Activated naive CD4-positive, alpha-beta T cell treated with anti-CD3 and anti-CD28 coated beads, Interleukin-2, amount 50 U/mL, for 72 hours (primary cell): Measurements from ENCODE around the gene TMEM161B. TPM values are rescaled to one million over a fixed set of nuclear protein-coding genes. Genes with fewer than 3 reads are reported as not detected.
A peak's percentile ranks its signal among the peaks of the same experiment; 100 is the strongest.
"Not testable (repeated sequence)": the region's sequence is repeated elsewhere in the genome, so short reads cannot be mapped to it uniquely, and the experiment has no call there.

Experiments used
- ATAC-seq, 2 donors: fragments of 150-1000 bp; cut with Tn5 transposase; 2 replicates each; pipeline ENCODE4 v1.10.0; 2021; ENCODE audit warnings: mild to moderate bottlenecking in 2 of 2, moderate library complexity in 2 of 2
- DNase-seq, 2 donors: peaks; one replicate each; pipeline ENCODE4 v3.0.0; 2021 to 2022; ENCODE audit warnings: low spot score in 2 of 2
- H3K27ac Mint-ChIP-seq, 2 donors: one replicate each; pipeline ENCODE4 v1.8.0; 2022; ENCODE audit warnings: mild to moderate bottlenecking in 2 of 2, mixed read lengths in 2 of 2
- H3K36me3 Mint-ChIP-seq, 2 donors: one replicate each; pipeline ENCODE4 v1.8.0; 2022; ENCODE audit warnings: mixed read lengths in 2 of 2
- H3K9me3 Mint-ChIP-seq, 2 donors: one replicate each; pipeline ENCODE4 v1.8.0; 2022; ENCODE audit warnings: mixed read lengths in 2 of 2
- total RNA-seq, 2 donors: library from RNA; stranded (reverse); gene quantifications; one replicate each; pipeline ENCODE4 v1.2.3, GENCODE V29; 2022

The TMEM161B gene
- total RNA-seq, 2 donors from 2014 or later: 25.5 to 30.9 TPM

DNA sequence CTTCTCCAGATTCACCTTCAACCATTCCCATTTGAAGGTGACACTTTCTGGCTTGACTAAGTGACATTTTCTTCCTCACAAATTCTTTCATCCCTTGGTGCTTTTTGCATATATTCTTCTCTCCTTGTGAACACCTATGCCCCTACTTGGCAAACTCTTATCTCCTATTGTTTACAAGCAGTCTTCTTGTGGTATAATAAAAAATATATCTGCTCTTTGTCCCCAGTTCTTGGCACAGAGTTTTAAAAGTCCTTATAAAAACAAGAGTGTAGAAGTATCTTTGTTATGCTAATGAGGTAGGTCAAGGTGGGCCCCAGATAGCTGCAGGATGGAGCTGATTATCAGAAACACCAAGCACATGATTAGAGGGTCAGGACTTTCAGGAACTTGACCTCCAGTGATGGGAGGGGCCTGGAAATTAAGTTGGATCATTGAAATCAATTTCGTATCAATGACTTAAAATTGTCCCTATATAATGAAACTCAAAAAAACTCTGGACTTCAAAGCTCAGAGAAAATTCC, 38.0 kb downstream of the TMEM161B start:
- ATAC-seq (no peak), DNase-seq (no peak)
- Mint-ChIP-seq H3K9me3 (no peaks in the 10 kb centered on the region), H3K27ac (peak overlapping the region in 1 of 2 donors; percentile 44), H3K36me3 (peaks cover 18% of the 10 kb centered on the region in 2 donors)

DNA sequence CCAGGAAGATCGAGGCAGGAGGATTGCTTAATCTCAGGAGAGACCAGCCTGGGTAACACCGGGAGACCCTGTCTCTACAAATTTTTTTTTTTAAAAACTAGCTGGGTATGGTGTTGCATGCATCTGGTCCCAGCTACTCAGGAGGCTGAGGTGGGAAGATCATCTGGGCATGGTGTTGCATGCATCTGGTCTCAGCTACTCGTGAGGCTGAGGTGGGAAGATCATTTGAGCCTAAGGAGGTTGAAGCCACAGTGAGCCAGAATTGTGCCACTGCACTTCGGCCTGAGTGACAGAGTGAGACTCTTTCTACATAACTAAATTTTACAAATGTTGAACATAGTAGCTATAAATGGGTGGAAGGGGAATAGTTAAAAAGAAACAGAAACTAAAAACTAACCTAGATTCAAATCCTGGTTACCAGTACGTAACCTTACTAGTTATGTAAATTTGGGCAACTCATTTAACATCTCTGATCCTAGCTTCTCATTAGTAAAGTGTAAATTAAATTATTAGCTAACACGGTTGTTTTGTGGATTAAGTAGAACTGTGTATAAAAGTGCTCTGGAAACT, 41.7 kb downstream of the TMEM161B start:
- Mint-ChIP-seq H3K36me3 (peaks cover 1 to 5% of the 10 kb centered on the region in 2 donors), H3K27ac (no peak overlapping the region), H3K9me3 (no peaks in the 10 kb centered on the region)
- no peak for ATAC-seq
- no peak for DNase-seq

DNA sequence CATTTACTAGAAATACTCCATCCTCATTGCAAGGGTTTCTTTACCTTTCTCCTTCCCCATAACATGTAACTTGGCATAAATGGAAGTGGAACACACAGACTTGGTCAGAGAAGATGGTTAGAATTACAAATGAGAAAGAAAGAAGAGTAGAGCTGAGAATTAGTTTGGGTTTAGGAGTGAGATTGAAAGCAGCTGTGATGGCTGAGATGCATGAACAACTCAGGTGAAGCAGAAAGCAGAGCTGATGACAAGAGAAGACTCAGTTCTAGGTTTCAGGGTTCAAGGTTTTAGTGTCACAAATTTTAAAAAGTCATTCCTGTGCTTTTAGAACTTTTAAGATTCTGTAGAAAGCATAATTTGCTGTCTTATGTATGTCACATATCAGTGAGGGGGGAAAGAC, 54.0 kb downstream of the TMEM161B start:
- Mint-ChIP-seq H3K36me3 (peaks cover 31 to 34% of the 10 kb centered on the region in 2 donors), H3K27ac (peak overlapping the region in 1 of 2 donors; percentile 5), H3K9me3 (no peaks in the 10 kb centered on the region)
- DNase-seq: no peak
- ATAC-seq: no peak

DNA sequence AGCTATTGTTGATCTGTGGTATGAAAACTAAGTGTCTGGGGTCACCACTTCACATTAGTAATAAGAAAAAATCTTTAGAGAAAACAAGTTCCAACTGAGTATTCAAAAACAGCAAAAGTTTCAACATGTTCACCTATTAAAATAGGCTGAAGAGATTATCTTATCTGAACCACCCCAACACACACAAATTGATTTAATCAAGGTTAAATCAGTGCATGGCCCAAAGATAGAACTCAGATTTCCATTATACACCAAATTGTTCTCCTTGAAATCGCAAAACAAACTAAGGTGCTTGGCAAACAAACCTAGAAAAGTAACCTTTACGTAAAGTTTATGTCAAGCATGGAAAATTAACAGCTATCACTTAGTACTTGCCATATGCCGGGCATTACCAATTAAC, 61.1 kb downstream of the TMEM161B start:
- Mint-ChIP-seq H3K27ac (no peak overlapping the region), H3K9me3 (no peaks in the 10 kb centered on the region), H3K36me3 (peaks cover 0 to 32% of the 10 kb centered on the region in 2 donors)
- ATAC-seq: no peak
- DNase-seq: no peak

DNA sequence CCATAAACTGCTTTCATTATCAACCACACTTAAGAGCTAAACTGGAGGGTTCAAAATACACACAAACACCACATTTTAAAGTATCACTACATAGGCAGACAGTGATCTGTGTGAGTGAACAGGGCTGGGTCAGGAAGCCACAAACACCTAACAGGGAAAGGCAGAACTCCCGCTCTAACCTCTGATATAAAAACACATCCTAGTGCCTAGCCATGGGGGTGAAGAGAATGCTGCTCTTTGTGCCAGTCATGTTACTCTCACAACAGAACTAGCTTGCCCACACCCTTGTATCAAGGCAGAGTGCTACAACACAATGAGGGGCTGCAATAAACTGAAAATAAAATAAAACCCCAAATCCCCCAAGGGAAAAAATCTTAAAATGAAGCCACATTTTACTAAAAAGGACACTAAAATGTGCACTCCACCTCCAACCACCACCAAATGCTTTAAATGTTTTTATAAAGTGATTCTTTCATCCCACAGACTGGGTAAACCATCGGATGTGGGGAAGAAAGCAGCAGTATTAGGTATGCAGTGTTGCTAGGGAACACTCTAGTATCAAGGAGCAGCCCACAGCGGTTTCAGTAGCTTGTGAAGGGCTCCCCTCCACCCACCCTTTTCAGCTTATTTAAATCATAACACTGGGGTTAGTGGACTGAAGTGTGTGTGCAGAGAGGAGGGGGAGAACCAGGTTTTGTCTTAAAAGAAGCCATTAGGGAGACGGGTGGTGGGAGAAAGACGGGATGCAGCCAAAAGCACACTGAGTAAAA, 64.5 kb downstream of the TMEM161B start:
- peaks cover 22 to 32% of the 10 kb centered on the region in 2 donors for H3K36me3 Mint-ChIP-seq

DNA sequence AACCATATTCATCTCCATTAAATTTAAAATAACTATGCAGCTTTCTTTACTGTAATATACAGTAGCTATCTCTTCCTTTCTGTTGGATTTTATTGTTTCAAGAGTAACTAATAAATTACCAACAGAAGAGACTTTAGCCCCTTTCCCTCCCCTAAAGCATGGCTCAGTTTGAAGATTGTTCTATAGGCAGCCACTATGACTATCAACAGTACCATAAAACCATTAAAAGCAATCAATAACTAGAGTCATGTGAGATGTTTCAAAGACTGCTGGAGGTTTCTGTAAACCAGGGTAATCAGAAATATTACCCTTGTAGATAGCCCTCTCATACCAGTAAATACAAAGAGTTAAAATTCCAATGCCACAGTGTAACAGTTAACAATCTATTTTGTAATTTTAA, 73.0 kb downstream of the TMEM161B start:
- Mint-ChIP-seq H3K36me3 (peaks cover 32 to 45% of the 10 kb centered on the region in 2 donors), H3K27ac (no peak overlapping the region)

More for the DNA sequence above, 64.5 kb downstream of the TMEM161B start:
- H3K9me3 Mint-ChIP-seq: no peaks in the 10 kb centered on the region
- ATAC-seq (peak; percentile 94 to 95), DNase-seq (no peak)
- peak overlapping the region; percentile 38 to 75 for H3K27ac Mint-ChIP-seq

DNA sequence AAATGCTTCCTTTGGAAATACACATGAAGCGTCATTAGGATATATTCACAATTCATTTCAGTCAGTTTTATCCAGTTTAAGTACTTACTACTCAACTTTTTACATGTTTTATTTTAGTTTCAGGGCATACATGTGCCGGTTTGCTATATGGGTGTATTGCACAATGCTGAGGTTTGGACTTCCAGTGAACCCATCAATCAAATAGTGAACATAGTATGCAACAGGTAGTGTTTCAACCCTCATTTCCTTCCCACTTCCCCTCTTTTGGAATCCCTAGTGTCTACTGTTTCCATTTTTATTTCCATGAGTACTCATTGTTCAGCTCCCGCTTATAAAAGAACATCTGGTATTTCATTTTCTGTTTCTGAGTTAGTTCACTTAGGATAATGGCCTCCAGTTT, 74.7 kb downstream of the TMEM161B start:
- no peak for DNase-seq
- Mint-ChIP-seq H3K9me3 (peaks cover 7 to 8% of the 10 kb centered on the region in 2 donors), H3K27ac (no peak overlapping the region), H3K36me3 (peaks cover 30 to 48% of the 10 kb centered on the region in 2 donors)
- ATAC-seq: no peak

More for the DNA sequence above, 73.0 kb downstream of the TMEM161B start:
- DNase-seq (no peak), ATAC-seq (no peak)
- peaks cover 0 to 5% of the 10 kb centered on the region in 2 donors for H3K9me3 Mint-ChIP-seq

DNA sequence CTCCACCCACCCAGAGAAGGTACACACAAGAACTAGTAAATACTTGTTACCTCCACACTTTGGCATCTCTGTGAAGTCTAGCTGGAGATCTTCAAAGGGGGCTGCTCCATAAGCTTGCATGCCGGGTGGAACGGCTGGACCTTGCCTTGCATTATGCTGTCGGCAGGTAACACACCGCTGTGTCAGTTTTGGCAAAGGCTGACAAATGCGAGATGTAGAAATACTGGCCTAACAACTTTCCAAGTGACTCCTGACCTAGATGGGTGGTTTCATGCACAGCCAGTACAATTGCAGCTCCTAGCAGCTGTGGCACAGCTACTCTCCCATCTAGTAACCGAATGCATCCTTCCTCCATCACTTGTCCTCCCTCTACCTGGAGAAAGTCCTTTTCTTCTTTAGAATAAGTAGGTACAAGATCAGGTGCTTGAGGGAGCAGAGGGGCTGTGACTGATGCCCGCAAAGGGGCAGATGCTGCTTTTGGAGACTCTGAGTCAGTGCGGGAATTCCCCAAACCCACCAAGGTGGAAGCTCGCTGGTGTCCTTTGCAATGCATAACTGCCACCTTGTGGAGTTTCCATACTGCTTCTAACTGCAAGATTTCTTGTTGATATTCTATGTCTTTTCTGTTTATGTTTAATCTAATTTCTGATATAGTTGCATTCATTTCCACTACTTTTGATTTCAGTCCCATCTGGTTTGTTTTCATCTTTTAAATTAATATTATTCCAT, 78.4 kb downstream of the TMEM161B start:
- ATAC-seq: no peak
- H3K27ac Mint-ChIP-seq: peak overlapping the region in 1 of 2 donors; percentile 44
- H3K9me3 Mint-ChIP-seq: peaks cover 12% of the 10 kb centered on the region in 2 donors
- H3K36me3 Mint-ChIP-seq: peaks cover 38 to 67% of the 10 kb centered on the region in 2 donors
- DNase-seq: no peak

DNA sequence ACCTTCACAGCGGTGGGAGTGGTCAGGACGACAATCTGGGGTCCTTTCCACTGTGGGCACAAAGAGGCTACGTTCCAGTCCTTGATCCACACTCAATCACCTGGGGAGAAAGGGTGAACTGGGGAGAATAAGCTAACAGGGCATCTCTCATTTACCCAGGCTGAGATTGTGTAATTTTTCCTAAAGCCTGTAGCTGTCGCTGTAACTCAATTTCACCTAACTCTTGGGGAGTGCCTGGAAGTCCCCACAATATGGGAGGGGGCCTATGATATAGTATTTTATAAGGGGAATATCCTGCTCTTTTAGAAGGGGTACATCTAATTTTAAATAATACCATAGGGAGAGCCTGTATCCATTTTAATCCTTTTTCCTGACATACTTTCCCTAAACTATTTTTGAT, 79.2 kb downstream of the TMEM161B start:
- not testable (repeated sequence) for ATAC-seq, DNase-seq, H3K27ac Mint-ChIP-seq
- Mint-ChIP-seq H3K9me3 (peaks cover 12% of the 10 kb centered on the region in 2 donors), H3K36me3 (peaks cover 38 to 65% of the 10 kb centered on the region in 2 donors)

DNA sequence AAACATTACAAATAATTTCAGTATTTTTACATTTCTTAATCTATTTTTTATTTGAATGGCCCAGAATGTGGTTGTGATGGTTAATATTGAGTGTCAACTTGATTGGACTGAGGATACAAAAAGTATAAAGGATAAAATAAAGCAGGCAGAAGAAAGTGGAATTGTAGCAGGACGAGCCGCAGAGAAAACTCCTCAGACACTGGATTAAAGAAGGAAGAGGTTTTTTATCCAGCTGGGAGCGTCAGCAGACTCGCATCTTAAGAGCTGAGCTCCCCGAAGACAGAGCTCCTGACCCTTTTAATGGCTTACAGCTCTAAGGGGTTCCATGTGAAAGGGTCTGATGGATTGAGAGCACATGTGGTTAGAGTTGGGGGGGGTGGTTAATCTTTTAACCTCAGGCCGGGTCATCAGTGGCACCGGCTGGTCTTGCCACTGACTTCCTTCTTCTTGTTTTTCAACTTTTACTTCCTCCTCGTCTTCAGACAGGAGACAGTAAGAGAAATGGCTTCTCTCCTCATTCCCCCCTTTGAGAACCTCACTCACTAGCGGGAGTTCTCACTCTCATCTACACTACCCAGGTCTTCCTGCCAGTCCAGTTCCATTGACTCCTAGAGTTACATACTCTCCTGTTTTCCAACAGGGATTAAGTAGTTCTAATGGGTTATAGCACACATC, 80.0 kb downstream of the TMEM161B start:
- H3K9me3 Mint-ChIP-seq: peaks cover 12% of the 10 kb centered on the region in 2 donors
- ATAC-seq (no peak), DNase-seq (no peak)
- no peak overlapping the region for H3K27ac Mint-ChIP-seq
- H3K36me3 Mint-ChIP-seq: peaks cover 32 to 56% of the 10 kb centered on the region in 2 donors

DNA sequence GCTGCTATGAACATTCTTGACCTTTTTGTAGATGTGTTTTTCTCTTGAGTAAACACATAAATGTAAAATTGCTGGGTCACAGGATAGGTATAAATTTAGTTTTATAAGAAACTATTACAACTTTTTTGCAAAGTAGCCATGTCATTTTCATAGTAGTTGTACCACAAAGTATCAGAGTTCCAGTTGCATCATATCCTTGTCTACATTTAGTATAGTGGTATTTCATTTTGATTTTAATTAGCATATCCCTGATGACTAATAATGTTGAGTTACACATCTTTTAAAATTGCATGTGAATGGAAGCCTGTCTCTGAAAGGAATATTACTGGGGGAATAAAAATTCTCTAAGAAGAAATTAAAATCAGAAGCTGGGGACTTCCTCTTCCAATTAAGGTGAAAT, 85.4 kb downstream of the TMEM161B start:
- ATAC-seq (peak in 1 of 2 donors; percentile 46), DNase-seq (no peak)
- peaks cover under 1 to 5% of the 10 kb centered on the region in 2 donors for H3K9me3 Mint-ChIP-seq
- H3K27ac Mint-ChIP-seq: no peak overlapping the region
- peaks cover 4 to 26% of the 10 kb centered on the region in 2 donors for H3K36me3 Mint-ChIP-seq

DNA sequence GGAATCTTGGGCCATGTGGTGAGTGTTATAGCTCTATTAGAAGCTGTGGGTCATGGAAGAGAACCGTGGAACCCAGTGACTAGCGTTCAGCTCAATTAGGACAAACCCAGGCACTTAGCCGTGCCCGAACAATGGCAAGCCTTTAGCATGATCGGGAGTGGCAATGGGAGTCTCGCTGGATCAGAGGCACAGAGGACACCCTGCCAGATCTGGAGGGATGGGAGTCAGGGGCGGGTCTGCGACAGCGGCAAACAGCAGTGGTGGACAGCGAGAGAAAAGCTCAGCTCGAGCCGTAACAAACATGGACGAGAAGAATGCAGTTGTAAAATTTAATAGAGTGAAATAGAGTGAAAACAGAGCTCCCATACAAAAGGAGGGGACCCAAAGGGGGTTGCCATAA, 91.2 kb downstream of the TMEM161B start:
- H3K27ac Mint-ChIP-seq, ATAC-seq, DNase-seq, H3K36me3 Mint-ChIP-seq, H3K9me3 Mint-ChIP-seq: not testable (repeated sequence)

DNA sequence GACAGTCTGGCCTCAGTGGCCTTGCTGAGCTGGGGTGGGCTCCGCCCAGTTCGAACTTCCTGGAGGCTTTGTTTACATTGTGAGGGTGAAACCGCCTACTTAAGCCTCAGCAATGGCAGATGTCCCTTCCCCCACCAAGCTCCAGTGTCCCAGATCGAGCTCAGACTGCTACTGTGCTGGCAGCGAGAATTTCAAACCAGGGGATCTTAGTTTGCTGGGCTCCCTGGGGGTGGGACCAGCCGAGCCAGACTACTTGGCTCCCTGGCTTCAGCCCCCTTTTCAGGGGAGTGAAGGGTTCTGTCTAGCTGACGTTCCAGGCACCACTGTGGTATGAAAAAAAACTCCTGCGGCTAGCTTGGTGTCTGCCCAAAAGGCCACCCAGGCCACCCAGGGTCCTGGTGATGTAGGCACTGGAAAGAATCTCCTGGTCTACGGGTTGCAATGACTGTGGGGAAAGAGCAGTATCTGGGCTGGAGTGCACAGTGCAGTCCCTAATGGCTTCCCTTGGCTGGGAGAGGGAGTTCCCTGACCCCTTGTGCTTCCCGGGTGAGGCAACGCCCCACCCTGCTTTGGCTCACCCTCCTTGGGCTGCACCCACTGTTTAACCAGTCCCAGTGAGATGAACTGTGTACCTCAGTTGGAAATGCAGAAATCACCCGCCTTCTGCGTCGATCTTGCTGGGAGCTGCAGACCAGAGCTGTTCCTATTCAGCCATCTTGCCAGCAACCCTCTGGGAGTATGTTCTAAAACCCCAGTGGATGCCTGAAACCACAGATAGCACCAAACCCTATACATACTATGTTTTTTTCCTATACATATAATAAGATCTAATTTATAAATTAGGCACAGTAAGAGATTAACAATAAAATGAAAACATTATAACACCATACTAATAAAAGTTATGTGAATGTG, 95.5 kb downstream of the TMEM161B start:
- ATAC-seq: no peak
- Mint-ChIP-seq H3K27ac (no peak overlapping the region), H3K9me3 (peaks cover 24 to 25% of the 10 kb centered on the region in 2 donors), H3K36me3 (peaks cover 0 to 33% of the 10 kb centered on the region in 2 donors)
- DNase-seq: no peak

DNA sequence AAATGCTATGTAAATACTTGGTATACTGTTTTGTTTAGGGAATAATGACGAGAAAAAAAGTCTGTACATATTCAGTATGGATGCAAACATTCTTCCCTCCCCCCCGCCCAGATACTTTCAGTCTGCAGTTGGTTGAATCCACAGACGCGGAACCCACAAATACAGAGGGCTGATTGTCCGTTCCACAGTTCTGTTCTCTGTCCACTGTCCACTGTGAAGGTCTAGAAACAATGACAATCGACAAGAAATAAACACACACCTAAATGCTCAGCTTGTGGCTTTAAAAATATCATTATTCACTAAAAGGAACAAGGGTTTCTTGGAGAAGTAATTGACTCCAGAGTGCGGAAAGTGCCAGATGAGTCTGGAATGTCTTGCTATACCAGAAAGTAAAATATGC, 109.1 kb downstream of the TMEM161B start:
- Mint-ChIP-seq H3K36me3 (no peaks in the 10 kb centered on the region), H3K9me3 (no peaks in the 10 kb centered on the region), H3K27ac (no peak overlapping the region)
- no peak for ATAC-seq
- DNase-seq: no peak

DNA sequence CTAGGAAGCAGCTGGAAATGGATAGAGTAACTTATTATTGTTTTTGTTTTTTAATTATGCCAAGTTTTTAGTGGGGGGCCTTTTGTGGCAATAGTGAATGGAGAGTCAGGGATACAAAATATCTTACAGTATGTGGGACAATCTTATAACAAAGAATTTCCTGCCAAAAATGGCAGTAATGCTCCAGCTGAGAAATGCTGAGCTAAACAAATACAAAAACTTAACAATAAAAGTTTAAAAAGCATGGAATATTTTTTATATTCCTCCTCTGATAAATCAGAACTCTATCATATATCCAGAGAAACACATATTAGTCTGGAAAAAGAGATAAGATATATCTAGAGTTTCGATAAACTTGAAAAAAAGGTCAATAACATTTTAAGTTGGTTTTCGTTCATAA, 110.6 kb downstream of the TMEM161B start:
- Mint-ChIP-seq H3K36me3 (peaks cover 0 to 4% of the 10 kb centered on the region in 2 donors), H3K27ac (no peak overlapping the region)
- ATAC-seq: no peak

More for the DNA sequence above, 110.6 kb downstream of the TMEM161B start:
- no peak for DNase-seq
- peaks cover 0 to 4% of the 10 kb centered on the region in 2 donors for H3K9me3 Mint-ChIP-seq
